ENCODE data around the gene USP13.
A peak's percentile ranks its signal among the peaks of the same experiment; 100 is the strongest.
"Not testable (repeated sequence)": the region's sequence is repeated elsewhere in the genome, so short reads cannot be mapped to it uniquely, and the experiment has no call there.

Gene USP13

DNA sequence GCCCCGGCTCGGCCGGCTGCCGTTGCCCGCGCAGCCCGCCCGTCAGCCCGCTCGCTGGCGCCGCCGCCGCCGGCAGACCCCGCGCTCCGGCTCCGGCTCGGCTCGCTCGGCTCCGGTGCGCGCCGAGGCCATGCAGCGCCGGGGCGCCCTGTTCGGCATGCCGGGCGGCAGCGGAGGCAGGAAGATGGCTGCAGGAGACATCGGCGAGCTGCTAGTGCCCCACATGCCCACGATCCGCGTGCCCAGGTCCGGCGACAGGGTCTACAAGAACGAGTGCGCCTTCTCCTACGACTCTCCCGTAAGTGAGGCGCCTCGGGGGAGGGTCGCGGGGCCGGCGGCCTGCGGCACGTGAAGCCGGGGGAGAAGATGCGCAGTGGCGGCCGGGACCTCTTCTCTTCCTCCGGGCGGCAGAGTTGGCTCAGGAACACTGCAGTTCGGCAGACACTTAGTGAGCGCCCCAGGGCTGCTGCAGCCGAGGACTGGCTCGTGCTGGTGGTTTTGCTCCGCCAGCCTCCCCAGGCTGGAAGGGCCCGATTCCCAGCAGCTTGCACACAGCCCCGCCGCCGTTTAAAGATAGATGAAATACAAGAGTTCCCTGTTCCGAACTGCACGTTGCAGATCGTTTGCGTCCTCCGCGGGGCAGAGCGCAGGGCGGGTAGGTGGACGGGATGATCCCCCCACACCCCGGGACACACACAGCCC is 407 bp downstream of the USP13 start:
- DNase-seq (ENCODE audit: low read depth, low spot score), result no peak

- no peak for DNase-seq (ENCODE audit: low read depth, low spot score)
These were observed 2.4 kb downstream of the USP13 start for GRCh38 chr3:179655236-179655635.

DNA sequence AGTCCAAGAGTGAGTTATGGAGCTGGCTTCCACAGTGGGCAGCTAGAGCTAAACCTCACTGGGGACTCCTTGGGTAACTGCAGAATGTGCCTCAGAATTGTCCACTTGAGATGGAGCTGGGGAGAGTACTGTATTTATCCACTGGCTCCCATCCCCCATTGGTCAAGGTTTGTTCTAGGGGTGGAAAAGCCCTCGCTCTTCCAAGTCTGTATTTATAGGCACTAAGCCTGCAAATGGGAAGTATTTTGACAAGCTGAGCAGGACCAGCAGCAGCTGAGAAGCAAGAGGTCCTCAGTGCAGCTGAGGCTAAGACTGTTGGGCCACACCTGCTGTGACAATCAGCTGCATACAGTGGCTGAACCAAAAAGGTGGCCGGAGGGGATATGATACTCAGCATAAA is 5.8 kb downstream of the USP13 start:
- no peak for DNase-seq (ENCODE audit: low read depth, low spot score)

DNA sequence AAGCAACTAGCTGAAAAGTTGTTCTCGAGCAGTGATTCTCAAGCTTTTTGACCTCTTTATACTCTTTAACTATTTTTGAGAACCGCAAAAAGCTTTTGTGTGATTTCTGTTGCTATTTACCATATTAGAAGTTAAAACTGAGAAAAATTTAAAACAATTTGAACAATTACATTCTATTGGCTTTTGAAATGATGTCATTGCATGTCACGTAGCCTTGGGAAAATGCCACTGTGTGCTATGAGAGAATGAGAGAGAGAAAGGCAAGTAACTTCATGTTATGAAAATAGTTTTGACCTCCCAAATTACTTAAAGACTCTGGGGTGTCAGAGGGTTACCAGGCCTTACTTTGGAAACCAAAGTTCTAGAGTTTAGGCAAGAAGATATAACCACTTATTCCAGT is 8.0 kb downstream of the USP13 start:
- no peak for DNase-seq (ENCODE audit: low read depth, low spot score)

- no peak for DNase-seq (ENCODE audit: low read depth, low spot score)
These were observed 8.9 kb downstream of the USP13 start for GRCh38 chr3:179661777-179662176.

GRCh38 chr3:179663093-179663492 is 10.3 kb downstream of the USP13 start:
- DNase-seq (ENCODE audit: low read depth, low spot score), result no peak

GRCh38 chr3:179666030-179666429 is 13.2 kb downstream of the USP13 start:
- DNase-seq (ENCODE audit: low read depth, low spot score), result no peak

DNA sequence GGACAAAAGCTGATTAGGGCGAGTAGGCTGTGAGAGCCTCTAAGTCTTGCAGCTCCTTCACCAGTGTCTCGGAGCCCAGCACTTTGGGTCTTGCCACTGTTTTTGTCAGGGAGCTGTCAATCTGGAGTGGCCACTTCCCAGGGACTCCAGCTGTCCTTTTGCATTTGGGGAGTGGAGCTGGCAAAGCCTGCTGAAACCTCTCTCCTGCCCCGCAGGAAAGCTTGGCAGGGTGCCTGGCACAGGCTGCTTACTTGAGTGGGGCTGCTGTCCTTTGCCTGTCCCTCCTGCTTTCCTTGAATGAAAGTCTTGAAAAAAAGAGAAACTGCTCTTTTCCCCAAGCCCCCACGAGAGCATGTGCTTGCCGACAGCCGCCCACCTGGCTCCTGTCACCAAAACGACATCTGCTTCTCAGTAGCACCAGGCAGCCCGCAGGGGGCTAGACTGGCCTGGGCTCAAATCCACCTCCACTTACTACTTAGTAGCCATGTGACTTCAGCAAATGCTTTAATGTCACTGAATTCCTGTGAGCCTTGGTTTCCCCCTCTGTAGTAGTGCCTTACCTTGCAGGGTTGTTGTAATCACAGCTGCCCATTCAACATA is 13.7 kb downstream of the USP13 start:
- DNase-seq (ENCODE audit: low read depth, low spot score), result no peak

- DNase-seq (ENCODE audit: low read depth, low spot score), result no peak
These were observed 15.6 kb downstream of the USP13 start for GRCh38 chr3:179668429-179668828.

DNA sequence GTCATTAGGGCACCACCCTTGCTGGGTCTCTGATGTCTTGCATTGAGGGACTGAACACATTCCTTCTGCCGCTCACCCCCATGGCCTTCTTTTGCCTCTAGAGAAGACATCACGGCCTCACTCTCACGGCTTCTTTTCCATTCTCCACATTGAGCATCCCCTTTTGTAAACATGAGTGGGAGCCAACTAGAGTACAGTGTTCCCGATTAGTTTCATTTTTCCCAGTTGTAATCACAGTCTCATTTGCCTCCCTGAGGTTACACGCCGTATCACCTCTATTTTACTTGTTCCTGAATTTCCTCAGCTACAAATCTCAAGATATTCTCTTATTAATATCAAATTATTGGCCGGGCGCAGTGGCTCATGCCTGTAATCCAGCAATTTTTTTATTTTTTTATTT is 17.5 kb downstream of the USP13 start:
- no peak for DNase-seq (ENCODE audit: low read depth, low spot score)

DNA sequence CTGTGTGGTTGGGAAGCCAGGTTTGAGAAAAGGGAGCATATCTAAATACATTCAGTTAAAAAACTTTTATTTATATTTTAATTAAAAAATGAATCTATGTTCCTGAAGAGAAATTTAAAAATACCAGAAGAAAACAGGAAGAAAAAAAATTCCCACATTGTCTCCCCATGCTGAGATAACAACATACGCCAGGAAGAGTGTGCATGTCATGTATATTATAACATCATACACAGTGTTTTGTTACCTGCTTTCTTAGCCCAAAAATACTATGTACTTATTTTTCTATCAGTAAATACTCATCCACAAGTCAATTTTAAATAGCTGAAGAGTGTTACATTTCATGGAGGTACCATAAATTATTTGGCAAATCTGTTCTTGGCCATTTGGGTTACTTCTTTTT is 18.5 kb downstream of the USP13 start:
- DNase-seq (ENCODE audit: low read depth, low spot score), result no peak

DNA sequence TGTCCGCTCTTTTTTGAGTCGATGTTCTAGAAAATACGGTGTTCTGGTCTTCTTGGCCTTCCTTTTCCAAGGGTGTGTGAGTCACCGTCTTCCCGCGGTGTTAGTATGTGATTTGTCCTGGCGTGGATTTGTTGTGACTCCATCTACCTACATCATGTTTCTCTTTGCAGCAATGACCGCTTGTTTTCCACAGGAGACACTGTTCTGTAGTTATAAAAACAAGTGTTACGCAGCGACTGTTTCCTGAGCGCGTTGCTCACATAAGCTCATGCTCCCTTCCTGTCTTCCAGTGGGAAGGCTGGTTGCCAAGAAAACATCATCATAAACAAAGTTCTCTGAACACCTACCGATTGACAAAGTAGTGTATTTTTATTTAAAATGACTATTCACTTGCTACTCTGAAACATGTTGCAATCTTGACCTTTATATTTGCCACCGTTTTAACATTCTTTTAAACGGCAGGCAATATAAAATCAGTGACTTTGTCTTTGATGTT is 19.0 kb downstream of the USP13 start:
- DNase-seq (ENCODE audit: low read depth, low spot score), result peak; percentile 94

DNA sequence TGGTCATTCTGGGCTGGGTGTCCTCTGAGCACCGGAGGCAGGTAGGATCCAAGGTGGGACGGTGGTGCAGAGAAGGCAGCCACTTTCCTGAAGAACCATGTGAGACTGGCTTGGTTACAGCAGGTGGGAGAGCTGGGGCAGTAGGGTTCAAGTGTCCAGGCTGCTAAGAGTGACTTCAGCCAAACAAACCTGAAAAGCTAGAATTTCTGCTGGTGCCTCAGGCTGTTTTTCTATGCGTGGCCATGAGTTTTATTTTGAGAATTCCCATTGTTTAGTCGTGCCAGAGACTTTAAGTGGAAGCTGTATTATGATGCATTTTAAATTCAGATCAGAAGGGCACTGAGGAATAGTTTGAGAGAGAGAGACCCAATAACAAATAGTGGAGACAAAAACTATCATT is 20.1 kb downstream of the USP13 start:
- no peak for DNase-seq (ENCODE audit: low read depth, low spot score)

DNA sequence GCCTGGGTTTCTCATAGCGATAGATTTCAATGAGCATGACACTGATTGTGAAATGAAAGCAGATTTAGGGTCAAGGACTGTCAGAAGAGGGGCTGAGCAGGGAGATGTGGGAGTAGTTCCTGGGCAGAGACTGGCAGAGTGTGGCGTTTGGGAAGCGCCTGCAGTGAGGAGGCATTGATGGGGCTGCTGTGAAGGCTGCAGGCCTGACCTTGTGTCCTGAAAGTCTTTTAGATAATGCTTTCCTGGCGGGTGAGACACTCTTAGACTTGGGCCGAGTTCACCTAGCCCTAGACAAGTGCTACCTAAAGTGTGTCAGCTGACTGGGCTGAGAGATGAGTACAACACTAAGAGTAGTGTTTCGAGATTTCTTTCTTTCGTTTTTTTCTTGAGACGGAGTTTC is 20.7 kb downstream of the USP13 start:
- no peak for DNase-seq (ENCODE audit: low read depth, low spot score)

DNA sequence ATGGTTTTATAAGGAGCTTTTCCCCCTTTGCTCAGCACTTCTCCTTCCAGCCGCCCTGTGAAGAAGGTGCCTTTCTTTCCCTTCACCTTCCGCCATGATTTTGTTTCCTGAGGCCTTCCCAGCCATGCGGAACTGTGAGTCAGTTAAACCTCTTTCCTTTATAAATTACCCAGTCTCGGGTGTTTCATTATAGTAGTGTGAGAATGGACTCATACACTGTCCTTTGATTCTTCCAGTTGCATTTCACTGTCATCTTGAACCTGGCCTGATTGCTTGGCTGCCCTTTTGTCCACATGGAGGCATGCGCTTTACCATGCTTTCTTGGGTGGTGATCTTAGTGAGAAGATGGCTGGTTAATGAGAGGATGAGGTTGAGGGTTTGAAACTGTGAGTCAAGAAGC is 23.2 kb downstream of the USP13 start:
- no peak for DNase-seq (ENCODE audit: low read depth, low spot score)

- no peak for DNase-seq (ENCODE audit: low read depth, low spot score)
These were observed 25.0 kb downstream of the USP13 start for GRCh38 chr3:179677884-179678283.

DNA sequence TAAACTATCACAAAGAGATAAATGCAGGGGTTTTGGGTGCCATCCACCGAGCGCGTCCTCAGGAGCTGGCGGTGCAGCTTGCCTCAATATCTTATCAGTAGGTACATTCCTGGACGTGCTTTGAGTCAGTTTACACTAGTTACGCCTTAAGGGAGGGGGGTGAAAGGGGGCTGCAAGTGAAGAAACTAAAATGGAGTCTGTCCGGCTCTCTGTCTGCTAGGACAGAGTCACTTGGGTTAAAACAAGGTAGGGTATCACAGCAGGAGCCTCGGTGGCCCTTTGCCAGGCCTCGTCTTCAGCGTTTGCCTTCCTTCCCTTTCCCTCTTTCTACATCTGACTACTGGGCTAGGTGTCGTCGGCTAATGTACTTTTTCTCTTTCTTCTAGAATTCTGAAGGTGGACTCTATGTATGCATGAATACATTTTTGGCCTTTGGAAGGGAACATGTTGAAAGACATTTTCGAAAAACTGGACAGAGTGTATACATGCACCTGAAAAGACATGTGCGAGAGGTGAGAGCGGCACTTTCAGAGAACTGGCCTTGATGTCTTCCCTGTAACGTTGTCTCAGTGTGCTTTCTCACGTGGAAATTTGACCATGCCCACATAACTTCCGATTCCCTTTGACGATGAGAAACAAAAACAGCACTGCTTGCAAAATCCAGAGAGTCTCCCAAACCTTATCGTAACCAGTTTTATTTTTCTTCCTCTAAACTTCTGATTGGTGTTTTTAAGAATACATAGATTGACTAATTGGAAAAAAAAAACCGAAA is 28.8 kb downstream of the USP13 start:
- no peak for DNase-seq (ENCODE audit: low read depth, low spot score)

DNA sequence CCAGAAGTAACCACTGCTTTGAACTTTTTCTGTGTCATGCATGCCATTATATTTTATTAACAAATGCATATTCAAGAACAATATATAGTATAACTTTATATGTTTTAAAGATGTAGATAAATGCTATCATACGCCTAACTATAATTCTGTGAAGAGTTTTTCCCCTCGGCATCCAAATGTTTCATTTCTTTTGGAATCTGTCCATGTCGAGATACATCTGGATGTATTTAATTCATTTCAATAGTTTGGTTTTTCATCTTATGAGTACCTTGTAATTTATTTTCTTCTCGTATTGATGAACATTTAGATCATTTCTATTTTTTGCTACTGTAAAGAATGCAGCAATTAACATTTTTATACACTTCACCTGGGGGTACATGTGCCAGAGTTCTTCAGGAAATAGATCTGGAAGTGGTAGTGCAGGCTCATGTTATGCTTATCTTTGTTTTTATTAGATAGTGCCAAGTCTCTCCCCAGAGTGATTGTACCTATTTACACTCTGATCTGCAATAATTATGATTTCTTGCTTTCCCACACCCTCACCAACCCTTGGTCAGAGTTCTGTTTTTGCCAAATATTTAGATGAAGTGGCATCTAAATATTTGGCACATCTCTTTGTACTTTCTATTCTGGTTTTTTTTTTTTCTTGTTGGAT is 29.7 kb downstream of the USP13 start:
- no peak for DNase-seq (ENCODE audit: low read depth, low spot score)

DNA sequence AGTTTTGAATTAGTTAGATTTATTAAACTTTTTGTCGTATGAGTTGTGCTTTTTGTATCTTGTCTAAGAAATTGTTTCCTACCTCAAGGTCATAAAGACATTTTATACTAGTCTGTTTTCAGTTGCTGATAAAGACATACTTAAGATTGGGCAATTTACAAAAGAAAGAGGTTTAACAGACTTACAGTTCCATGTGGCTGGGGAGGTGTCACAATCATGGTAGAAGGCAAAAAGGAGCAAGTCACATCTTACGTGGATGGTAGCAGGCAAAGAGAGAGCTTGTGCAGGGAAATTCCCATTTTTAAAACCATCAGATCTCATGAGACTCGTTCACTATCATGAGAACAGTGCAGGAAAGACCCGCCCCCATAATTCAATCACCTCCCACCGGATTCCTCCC is 30.4 kb downstream of the USP13 start:
- DNase-seq (ENCODE audit: low read depth, low spot score), result not testable (repeated sequence)

DNA sequence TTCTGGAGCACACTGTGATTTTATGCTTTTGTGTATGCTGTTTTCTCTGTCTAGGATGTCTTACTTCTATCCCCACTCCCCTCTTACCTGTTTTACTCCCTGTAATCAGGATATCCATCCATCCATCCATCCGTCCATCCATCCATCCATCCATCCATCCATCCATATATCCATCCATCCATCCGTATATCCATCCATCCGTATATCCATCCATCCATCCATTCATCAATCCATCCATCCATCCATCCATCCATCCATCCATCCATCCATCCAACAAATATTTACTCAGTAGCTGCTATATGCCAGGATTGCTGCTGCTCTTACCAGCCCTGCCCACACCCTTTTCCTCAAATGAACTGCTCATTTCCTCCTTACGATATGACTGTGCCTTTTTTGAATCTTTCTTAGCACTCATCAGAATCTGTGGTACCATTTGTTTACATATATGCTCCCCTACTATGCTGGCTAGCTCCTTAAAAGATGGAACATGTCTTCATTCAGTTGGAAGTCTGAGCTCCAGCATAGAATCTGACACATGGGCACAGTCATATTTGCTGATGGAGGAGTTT is 35.2 kb downstream of the USP13 start:
- no peak for DNase-seq (ENCODE audit: low read depth, low spot score)

DNA sequence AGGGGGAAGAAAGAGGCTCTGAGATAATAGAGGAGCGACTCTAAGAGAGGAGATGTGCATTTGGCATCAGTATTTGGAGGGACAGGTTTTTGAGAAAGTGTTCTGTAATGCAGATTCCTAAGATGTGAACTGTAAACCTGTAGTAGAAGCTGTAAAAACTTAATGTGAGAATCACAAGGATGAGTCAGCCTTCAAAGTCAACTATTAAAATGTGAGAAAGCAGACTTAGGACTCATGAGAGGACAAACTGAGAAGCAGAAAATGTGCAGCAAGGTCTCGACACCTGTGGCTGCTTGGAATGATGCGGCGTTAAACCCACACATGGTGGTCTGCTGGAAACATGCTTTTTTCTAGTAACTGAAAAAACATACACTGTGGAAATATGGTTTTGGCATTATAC is 36.0 kb downstream of the USP13 start:
- DNase-seq (ENCODE audit: low read depth, low spot score), result no peak

DNA sequence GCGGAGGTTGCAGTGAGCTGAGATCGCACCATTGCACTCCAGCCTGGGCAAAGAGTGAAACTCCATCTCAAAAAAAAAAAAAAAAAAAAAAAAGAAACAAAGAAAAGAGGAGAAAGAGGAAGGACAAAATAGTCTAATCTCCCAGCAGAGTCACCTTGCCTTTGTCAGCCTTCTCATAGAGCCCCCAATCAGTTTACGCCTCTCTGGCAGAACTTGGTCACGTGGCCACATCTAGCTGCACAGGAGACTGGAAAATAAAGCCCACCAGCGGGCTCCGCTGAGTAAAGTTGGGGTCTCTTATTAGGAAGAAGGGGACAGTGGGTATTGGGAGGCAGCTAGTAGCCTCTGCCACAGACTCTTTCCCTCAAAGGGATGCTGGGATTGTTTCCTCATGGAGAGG is 41.9 kb downstream of the USP13 start:
- no peak for DNase-seq (ENCODE audit: low read depth, low spot score)

All from smooth muscle cell of the brain vasculature (primary cell).